ENCODE data around the gene RPS27L.

DNA sequence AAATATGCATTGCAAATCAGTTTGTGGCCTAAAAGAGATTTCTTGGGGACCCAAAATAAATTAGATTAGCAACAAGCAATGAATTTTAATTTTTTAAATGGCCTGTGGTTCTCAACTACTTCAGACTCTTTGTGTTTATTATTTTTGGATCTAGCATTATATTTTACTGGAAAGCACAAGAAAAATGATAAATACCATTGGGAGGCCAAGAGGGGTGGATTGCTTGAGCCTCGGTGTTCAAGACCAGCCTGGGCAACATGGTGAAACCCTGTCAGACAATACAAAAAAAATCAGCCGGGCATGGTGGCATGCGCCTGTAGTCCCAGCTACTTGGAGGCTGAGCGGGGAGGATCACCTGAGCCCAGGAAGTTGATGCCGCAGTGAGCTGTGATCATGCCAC lies 22.0 kb downstream of the RPS27L start:
- TF ChIP-seq POLR2A (IDR thresholded peaks at IDR 0.05) (no peak), POLR2AphosphoS5 (IDR thresholded peaks at IDR 0.05) (no peak)
